Panc1 (cell line): ENCODE data around the gene RNF103.

Experiments
- POLR2AphosphoS5 ChIP-seq: IDR thresholded peaks from 2 replicates; pipeline ENCODE4 v1.6.1; 2012; ENCODE audit warnings: mild to moderate bottlenecking, low read depth, low read length, moderate library complexity
- SIN3A ChIP-seq: IDR thresholded peaks from 2 replicates; pipeline ENCODE4 v1.6.1; 2012; ENCODE audit warnings: low read depth, mild to moderate bottlenecking, low read length, moderate library complexity, borderline replicate concordance; ENCODE audit not compliant: insufficient read depth
- TCF7L2 ChIP-seq: IDR thresholded peaks from 2 replicates; pipeline ENCODE4 v1.6.1; 2011; ENCODE audit warnings: mild to moderate bottlenecking, low read depth, low read length, inconsistent platforms
- TF ChIP-seq, protein P1 (sequence below), 2 experiments: IDR thresholded peaks; 2 replicates each; pipeline ENCODE4 v1.6.1; 2011 to 2012; ENCODE audit warnings: low read depth in 2 of 2, control low read depth in 1 of 2, low read length in 1 of 2, mild to moderate bottlenecking in 1 of 2, moderate library complexity in 1 of 2; ENCODE audit not compliant: insufficient read depth in 1 of 2
- TF ChIP-seq, protein P2 (sequence below): fragments of 450-650 bp; IDR thresholded peaks from 2 replicates; pipeline ENCODE4 v1.5.1; 2017; ENCODE audit warnings: mild to moderate bottlenecking

DNA sequence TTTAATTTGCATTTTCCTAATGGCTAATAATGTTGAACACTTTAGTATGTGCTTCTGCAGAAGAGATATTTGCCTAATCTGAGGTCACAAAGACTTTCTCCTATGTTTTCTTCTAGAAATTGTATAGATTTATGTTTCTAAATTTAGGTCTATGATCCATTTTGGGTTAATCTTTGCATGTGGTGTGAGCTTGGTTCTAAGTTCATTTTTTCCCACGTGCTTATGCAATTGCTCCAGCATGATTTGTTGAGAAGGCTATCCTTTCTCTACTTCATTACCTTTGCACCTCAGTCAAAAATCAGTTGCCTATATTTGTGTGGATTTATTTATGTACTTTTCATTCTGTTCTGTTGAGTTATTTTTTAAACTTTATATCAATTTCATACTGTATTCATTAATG, 15.0 kb upstream of the RNF103 start:
- TF ChIP-seq, protein P1, sequence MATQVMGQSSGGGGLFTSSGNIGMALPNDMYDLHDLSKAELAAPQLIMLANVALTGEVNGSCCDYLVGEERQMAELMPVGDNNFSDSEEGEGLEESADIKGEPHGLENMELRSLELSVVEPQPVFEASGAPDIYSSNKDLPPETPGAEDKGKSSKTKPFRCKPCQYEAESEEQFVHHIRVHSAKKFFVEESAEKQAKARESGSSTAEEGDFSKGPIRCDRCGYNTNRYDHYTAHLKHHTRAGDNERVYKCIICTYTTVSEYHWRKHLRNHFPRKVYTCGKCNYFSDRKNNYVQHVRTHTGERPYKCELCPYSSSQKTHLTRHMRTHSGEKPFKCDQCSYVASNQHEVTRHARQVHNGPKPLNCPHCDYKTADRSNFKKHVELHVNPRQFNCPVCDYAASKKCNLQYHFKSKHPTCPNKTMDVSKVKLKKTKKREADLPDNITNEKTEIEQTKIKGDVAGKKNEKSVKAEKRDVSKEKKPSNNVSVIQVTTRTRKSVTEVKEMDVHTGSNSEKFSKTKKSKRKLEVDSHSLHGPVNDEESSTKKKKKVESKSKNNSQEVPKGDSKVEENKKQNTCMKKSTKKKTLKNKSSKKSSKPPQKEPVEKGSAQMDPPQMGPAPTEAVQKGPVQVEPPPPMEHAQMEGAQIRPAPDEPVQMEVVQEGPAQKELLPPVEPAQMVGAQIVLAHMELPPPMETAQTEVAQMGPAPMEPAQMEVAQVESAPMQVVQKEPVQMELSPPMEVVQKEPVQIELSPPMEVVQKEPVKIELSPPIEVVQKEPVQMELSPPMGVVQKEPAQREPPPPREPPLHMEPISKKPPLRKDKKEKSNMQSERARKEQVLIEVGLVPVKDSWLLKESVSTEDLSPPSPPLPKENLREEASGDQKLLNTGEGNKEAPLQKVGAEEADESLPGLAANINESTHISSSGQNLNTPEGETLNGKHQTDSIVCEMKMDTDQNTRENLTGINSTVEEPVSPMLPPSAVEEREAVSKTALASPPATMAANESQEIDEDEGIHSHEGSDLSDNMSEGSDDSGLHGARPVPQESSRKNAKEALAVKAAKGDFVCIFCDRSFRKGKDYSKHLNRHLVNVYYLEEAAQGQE (IDR thresholded peaks at IDR 0.05; ENCODE audit: insufficient read depth in 1 of 2, low read depth in 2 of 2, low read length in 1 of 2) = no peak
- no peak for TF ChIP-seq POLR2AphosphoS5
- TF ChIP-seq, protein P2, sequence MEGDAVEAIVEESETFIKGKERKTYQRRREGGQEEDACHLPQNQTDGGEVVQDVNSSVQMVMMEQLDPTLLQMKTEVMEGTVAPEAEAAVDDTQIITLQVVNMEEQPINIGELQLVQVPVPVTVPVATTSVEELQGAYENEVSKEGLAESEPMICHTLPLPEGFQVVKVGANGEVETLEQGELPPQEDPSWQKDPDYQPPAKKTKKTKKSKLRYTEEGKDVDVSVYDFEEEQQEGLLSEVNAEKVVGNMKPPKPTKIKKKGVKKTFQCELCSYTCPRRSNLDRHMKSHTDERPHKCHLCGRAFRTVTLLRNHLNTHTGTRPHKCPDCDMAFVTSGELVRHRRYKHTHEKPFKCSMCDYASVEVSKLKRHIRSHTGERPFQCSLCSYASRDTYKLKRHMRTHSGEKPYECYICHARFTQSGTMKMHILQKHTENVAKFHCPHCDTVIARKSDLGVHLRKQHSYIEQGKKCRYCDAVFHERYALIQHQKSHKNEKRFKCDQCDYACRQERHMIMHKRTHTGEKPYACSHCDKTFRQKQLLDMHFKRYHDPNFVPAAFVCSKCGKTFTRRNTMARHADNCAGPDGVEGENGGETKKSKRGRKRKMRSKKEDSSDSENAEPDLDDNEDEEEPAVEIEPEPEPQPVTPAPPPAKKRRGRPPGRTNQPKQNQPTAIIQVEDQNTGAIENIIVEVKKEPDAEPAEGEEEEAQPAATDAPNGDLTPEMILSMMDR = no peak
- TF ChIP-seq SIN3A = no peak
- no peak for TF ChIP-seq TCF7L2
